ENCODE measurements around the gene DTNB.
A peak's percentile ranks its signal among the peaks of the same experiment; 100 is the strongest.

DTNB gene

GRCh38 chr2:25362049-25362433, 311.3 kb downstream of the DTNB start:
- H3K4me3 ChIP-seq (ENCODE audit: low read depth, low read length), result peak overlapping the region; percentile 49

GRCh38 chr2:25361261-25362048, 311.9 kb downstream of the DTNB start:
- H3K4me3 ChIP-seq (ENCODE audit: low read depth, low read length), result no peak overlapping the region
- no peak for TF ChIP-seq CTCF (IDR thresholded peaks at IDR 0.05; ENCODE audit: borderline replicate concordance, insufficient read depth, low read depth, low read length)

More at GRCh38 chr2:25362049-25362433, 311.3 kb downstream of the DTNB start:
- TF ChIP-seq CTCF (IDR thresholded peaks at IDR 0.05; ENCODE audit: borderline replicate concordance, insufficient read depth, low read depth, low read length), result peak; percentile 97

GRCh38 chr2:25358836-25359235, 314.5 kb downstream of the DTNB start:
- no peak overlapping the region for H3K4me3 ChIP-seq (ENCODE audit: low read depth, low read length)
- no peak for TF ChIP-seq CTCF (IDR thresholded peaks at IDR 0.05; ENCODE audit: borderline replicate concordance, insufficient read depth, low read depth, low read length)

GRCh38 chr2:25358249-25358815, 315.0 kb downstream of the DTNB start:
- H3K4me3 ChIP-seq (ENCODE audit: low read depth, low read length), result no peak overlapping the region
- TF ChIP-seq CTCF (IDR thresholded peaks at IDR 0.05; ENCODE audit: borderline replicate concordance, insufficient read depth, low read depth, low read length), result no peak

GRCh38 chr2:25356088-25356487, 317.3 kb downstream of the DTNB start:
- no peak for TF ChIP-seq CTCF (IDR thresholded peaks at IDR 0.05; ENCODE audit: borderline replicate concordance, insufficient read depth, low read depth, low read length)
- H3K4me3 ChIP-seq (ENCODE audit: low read depth, low read length), result no peak overlapping the region

- H3K4me3 ChIP-seq (ENCODE audit: low read depth, low read length), result no peak overlapping the region
- TF ChIP-seq CTCF (IDR thresholded peaks at IDR 0.05; ENCODE audit: borderline replicate concordance, insufficient read depth, low read depth, low read length), result no peak
These were observed 318.1 kb downstream of the DTNB start for GRCh38 chr2:25355270-25355669.

- no peak overlapping the region for H3K4me3 ChIP-seq (ENCODE audit: low read depth, low read length)
- no peak for TF ChIP-seq CTCF (IDR thresholded peaks at IDR 0.05; ENCODE audit: borderline replicate concordance, insufficient read depth, low read depth, low read length)
These were observed 319.3 kb downstream of the DTNB start for GRCh38 chr2:25354116-25354515.

Measured in GM12875 (cell line).